ENCODE measurements around the gene THRA.

DNA sequence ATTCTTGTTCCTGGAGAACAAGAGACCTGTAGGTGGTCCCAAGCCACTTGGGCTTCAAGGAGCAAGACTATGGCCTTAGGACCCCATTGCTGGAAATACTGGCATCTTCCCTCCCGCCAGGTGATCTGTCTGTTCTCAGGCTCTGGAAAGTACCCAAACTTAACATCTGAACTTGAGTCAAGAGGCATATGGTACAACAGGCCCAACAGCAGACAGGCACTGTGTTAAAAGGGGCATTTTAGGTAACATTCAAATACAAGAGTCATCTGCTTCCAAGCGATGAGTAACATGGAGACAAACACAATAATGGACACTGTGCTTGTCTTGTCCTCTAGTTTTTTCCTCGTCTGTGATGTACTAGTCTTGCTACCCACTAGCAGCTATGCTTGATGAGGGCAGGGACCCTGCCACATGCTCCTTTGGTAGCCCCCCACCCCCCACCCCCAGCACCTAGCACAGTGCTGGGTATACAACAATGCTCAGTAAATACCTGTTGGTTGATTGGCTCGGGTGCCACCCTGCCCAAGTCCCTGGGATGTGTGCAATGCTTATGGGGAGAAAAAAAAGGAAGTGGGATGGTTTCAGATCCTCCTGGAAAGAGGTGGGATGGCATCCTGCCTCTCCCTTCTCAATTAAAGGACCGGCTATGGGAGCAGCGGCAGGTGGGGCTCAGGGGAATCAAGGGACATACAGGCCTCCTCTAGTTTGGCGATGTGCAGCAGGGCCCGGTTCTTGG, 28.2 kb upstream of the THRA start:
- TF ChIP-seq POLR2A (IDR thresholded peaks at IDR 0.05), result no peak
- TF ChIP-seq, protein P1, sequence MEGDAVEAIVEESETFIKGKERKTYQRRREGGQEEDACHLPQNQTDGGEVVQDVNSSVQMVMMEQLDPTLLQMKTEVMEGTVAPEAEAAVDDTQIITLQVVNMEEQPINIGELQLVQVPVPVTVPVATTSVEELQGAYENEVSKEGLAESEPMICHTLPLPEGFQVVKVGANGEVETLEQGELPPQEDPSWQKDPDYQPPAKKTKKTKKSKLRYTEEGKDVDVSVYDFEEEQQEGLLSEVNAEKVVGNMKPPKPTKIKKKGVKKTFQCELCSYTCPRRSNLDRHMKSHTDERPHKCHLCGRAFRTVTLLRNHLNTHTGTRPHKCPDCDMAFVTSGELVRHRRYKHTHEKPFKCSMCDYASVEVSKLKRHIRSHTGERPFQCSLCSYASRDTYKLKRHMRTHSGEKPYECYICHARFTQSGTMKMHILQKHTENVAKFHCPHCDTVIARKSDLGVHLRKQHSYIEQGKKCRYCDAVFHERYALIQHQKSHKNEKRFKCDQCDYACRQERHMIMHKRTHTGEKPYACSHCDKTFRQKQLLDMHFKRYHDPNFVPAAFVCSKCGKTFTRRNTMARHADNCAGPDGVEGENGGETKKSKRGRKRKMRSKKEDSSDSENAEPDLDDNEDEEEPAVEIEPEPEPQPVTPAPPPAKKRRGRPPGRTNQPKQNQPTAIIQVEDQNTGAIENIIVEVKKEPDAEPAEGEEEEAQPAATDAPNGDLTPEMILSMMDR (IDR thresholded peaks at IDR 0.05), result no peak

Measured in testis (tissue), 2 donors.